Loucy (cell line): Measurements from ENCODE around the gene CCNI.

Experiments
- CTCF ChIP-seq: fragments of 200-600 bp; sonication (generic); conservative IDR thresholded peaks from 2 replicates; pipeline ENCODE4 v1.5.1; 2014; ENCODE audit warnings: mild to moderate bottlenecking, antibody characterized with exemption, low read length
- EZH2phosphoT487 ChIP-seq: fragments of 200-600 bp; IDR thresholded peaks from 2 replicates; pipeline ENCODE4 v1.6.1; 2018; ENCODE audit warnings: antibody characterized with exemption, mild to moderate bottlenecking, moderate library complexity, borderline replicate concordance

DNA sequence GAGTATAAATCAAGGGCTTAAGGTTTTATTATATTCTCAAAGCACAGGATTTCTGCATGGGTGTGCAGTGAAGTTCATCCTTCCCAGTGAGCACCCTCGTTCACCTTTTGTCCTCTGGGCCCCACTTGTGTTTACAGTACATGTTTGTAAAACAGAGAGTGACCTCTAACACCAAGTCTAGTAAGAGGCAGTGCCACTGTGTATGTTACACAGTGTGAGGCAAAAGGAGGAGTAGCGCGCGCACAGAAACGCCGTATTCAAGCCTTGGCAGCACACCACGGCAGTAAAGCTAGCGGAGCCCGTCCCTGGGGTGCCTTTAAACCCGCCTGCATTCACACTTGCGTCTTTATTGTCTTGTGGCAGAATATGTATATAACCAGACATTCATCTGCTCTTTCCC lies 51.9 kb downstream of the CCNI start:
- no peak for TF ChIP-seq CTCF
- no peak for TF ChIP-seq EZH2phosphoT487
